Pancreas (tissue), 10 donors: ENCODE data around the gene SLC12A6. TPM values are rescaled to one million over a fixed set of nuclear protein-coding genes. Genes with fewer than 3 reads are reported as not detected.

ENCODE experiments used
- ATAC-seq, 4 donors: fragments of 200-7000 bp; cut with Tn5 transposase; one replicate each; pipeline versions ENCODE4 v1.8.0 to v1.9.1; 2020; ENCODE audit warnings: mild to moderate bottlenecking in 4 of 4, moderate library complexity in 4 of 4
- DNase-seq, 6 donors: peaks; one replicate each; pipeline ENCODE4 v3.0.0-alpha.2; 2020
- FAIRE-seq: peaks from 2 replicates; lab custom pipeline; 2012; peaks lifted over from hg19 to GRCh38; lab: Jason Lieb, UNC
- H3K27ac ChIP-seq, 4 donors: fragments of 200-600 bp; sonication (generic); 1 replicate in 3 of 4; 2 replicates in 1 of 4; pipeline versions ENCODE4 v1.5.0 to v1.8.0; 2020
- H3K27me3 ChIP-seq, 4 donors: fragments of 200-600 bp; one replicate each; pipeline ENCODE4 v1.8.0; 2021
- H3K36me3 ChIP-seq, 3 donors: fragments of 200-600 bp; sonication (generic) in 1 of 3; one replicate each; pipeline versions ENCODE4 v1.5.0 to v1.8.0; 2020 to 2021
- H3K4me1 ChIP-seq, 3 donors: fragments of 200-600 bp; one replicate each; pipeline ENCODE4 v1.8.0; 2021
- H3K4me3 ChIP-seq, 4 donors: fragments of 200-600 bp; sonication (generic) in 2 of 4; one replicate each; pipeline versions ENCODE4 v1.5.0 to v1.8.0; 2020 to 2021
- H3K9me3 ChIP-seq, 4 donors: fragments of 200-600 bp; one replicate each; pipeline ENCODE4 v1.8.0; 2021
- WGBS, 2 donors: extraction: QIAGEN DNeasy Blood & Tissue Kit; methylation state at CpG; one replicate each; pipeline ENCODE4 v1.1.7; 2013; 5-methylcytosine and 5-hydroxymethylcytosine counted together
- intact Hi-C, 3 donors: fragments of 100-400 bp; cut with DNase I; formaldehyde crosslinking; loops; one replicate each; pipeline versions ENCODE4 v1.11.1 to v1.14.2; 2022
- polyA plus RNA-seq, 2 donors: library from polyadenylated mRNA; stranded (reverse); fragments of 200-250 nt; gene quantifications; one replicate each; pipeline ENCODE4 v1.2.3, GENCODE V29; 2013
- total RNA-seq, 6 donors: library from RNA; stranded (reverse); fragmentation: NEBNext Ultra II Directional in 4 of 6; extraction: Animal tissue kit (Norgen Biotek cat#: 25700) in 4 of 6; gene quantifications; one replicate each; pipeline versions ENCODE4 v1.2.1 to v1.2.4, GENCODE V29; 2021 to 2023
- TF ChIP-seq, protein P1 (sequence below), 4 donors: fragments of 200-600 bp; sonication (generic) in 3 of 4; IDR thresholded peaks; one replicate each; pipeline versions ENCODE4 v1.5.0 to v1.8.0; 2021; ENCODE audit warnings: antibody characterized with exemption in 4 of 4
- donor health status: healthy with polysubstance abuse.
- donor health status: DM: no; HTN: no; CAD: no; lungs with moderate emphysema.
- donor health status: DM: no; HTN: no; CAD: no.
- donor health status: control.
- donor health status: control.
- donor health status: Bipolar disorder and iron deficiency.
- donor health status: DM: yes; HTN: yes; CAD: no.
- donor health status: DM: no; HTN: no; CAD: no.
- donor health status: DM: no; HTN: no; CAD: no.
- donor health status: DM: yes; HTN: yes; CAD: no.

The SLC12A6 gene
- total and polyA plus RNA-seq, 8 donors, result 2.5 to 13.1 (median 6.0) TPM

DNA sequence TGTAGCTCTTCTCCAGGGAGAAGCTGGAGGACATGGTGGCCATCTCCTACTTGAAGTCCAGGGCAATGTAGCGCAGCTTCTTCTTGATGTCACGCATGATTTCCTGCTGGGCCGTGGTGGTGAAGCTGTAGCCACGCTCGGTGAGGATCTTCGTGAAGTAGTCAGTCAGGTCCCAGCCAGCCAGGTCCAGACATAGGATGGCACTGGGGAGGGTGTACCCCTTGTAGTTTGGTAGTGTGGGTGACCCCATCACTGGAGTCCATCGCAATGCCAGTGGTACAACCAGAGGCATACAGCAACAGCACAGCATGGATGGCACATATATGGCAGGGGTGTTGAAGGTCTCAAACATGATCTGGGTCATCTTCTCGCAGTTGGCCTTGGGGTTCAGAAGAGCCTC is 36.4 kb upstream of the SLC12A6 start:
- Histone ChIP-seq H3K27ac (no peak overlapping the region), H3K36me3 (no peaks in the 10 kb centered on the region), H3K27me3 (no peaks in the 10 kb centered on the region), H3K4me1 (no peaks in the 10 kb centered on the region), H3K9me3 (no peaks in the 10 kb centered on the region), H3K4me3 (no peak overlapping the region)
- WGBS, 2 donors, result 85 to 95% methylated on average over 8 of the region's 8 CpGs
- intact Hi-C loops, result no loop called here
- TF ChIP-seq, protein P1, sequence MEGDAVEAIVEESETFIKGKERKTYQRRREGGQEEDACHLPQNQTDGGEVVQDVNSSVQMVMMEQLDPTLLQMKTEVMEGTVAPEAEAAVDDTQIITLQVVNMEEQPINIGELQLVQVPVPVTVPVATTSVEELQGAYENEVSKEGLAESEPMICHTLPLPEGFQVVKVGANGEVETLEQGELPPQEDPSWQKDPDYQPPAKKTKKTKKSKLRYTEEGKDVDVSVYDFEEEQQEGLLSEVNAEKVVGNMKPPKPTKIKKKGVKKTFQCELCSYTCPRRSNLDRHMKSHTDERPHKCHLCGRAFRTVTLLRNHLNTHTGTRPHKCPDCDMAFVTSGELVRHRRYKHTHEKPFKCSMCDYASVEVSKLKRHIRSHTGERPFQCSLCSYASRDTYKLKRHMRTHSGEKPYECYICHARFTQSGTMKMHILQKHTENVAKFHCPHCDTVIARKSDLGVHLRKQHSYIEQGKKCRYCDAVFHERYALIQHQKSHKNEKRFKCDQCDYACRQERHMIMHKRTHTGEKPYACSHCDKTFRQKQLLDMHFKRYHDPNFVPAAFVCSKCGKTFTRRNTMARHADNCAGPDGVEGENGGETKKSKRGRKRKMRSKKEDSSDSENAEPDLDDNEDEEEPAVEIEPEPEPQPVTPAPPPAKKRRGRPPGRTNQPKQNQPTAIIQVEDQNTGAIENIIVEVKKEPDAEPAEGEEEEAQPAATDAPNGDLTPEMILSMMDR (IDR thresholded peaks at IDR 0.05), result no peak
- ATAC-seq (no peak), DNase-seq (no peak), FAIRE-seq (no peak)

DNA sequence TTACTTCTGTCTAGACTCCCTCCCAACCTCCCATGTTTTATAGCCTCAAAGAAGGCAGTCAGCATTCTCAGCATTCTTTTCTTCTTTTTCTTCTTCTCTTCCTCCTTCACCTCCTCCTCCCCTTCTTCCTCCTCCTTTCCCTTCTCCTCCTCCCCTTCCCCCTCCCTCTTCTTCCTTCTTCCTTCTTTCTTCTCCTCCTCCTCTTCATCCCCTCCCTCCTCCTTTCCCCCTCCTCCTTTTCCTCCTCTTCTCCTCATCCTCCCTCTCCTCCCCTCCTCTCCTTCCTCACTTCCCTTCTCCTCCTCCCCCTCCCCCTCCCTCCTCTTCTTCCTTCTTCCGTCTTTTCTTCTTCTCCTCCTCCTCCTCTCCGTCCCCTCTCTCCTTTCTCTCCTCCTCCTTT is 33.1 kb upstream of the SLC12A6 start:
- Histone ChIP-seq H3K4me1 (peaks cover 0 to 9% (median 0%) of the 10 kb centered on the region in 3 donors), H3K36me3 (no peaks in the 10 kb centered on the region), H3K27me3 (no peaks in the 10 kb centered on the region), H3K27ac (no peak overlapping the region), H3K4me3 (no peak overlapping the region), H3K9me3 (no peaks in the 10 kb centered on the region)
- 53 to 55% methylated on average over 2 of the region's 2 CpGs for WGBS, 2 donors
- DNase-seq (no peak), FAIRE-seq (no peak), ATAC-seq (no peak)
- intact Hi-C loops, result no loop called here
- TF ChIP-seq, protein P1 (IDR thresholded peaks at IDR 0.05), result no peak

DNA sequence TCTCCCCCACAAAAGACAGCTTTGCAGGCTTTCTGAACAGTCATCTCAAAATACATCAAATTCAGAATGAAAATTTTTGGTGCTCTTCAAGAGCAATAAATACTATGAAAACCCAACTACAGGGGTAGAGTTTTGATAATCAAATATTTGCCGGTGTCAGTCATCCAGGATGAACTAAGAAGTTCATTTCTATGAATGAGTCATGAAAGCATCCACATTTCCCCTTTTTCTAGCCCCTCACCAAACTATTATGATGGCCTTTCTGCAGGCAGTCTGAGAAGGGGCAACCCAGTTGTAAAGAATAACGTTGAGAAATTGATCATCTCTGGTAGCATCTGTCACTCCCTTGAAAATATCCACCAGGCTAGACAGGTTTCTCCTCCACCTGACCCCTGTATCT is 32.5 kb upstream of the SLC12A6 start:
- ATAC-seq (no peak), DNase-seq (no peak), FAIRE-seq (no peak)
- no peaks in the 10 kb centered on the region for H3K9me3 ChIP-seq
- H3K27me3 ChIP-seq, result no peaks in the 10 kb centered on the region
- no peak overlapping the region for H3K27ac ChIP-seq
- TF ChIP-seq, protein P1 (IDR thresholded peaks at IDR 0.05), result no peak
- H3K4me1 ChIP-seq, result peaks cover 0 to 9% (median 0%) of the 10 kb centered on the region in 3 donors
- H3K4me3 ChIP-seq, result no peak overlapping the region
- 63 to 66% methylated on average over 2 of the region's 2 CpGs for WGBS, 2 donors
- intact Hi-C loops, result no loop called here
- no peaks in the 10 kb centered on the region for H3K36me3 ChIP-seq

DNA sequence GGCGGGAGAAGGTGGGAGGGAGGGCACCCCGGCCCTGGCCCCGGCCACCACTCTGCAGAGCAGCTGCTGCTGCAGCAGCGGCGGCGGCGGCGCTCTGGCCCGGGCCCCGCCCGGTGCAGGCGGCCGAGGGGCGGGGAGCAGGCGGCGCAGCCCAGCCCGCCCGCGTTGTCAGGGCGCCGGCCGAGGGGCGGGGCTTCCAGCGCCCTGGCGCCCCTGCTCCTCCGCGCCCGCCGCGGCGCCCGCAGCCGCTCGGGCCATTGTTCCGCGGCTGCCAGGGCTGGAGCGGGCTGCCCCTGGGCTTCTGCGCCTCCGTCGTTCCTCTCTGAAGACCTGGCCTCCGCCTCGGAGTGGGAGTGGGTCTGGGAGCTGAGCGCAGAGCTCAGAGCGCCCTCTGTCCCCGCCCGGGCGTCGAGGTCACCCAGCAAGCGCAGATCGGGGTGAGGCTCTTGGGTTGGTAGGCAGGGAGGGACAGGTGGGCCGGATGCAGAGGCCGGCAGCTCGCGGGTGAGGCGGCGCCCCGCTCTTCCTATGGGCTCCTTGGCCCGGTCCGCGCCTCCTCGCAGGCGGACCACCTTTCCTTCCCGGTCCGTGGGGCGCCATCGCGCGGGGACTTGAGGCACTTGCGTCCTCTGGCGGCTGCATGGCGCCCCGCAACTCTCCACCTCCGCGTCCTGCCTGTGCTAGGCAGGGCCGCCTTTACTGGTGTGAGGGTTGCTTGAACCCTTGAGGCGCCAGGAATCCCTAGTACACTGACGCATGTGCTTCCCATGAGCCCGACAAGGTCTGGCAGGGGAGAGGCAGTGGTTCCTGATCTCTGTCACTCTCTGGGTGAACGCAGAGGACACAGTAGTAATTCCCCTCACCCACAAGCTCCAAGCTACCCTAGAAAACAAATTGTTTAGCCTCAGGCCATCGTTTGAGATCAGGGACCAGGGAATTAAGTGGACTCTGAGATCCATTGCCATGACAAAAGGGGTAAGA is 29.8 kb upstream of the SLC12A6 start, which contains the start of gene LPCAT4:
TSS of gene LPCAT4 (minus strand) at position 96 of the 981 bp plus-strand sequence. CDS start 96 bp downstream, outside the sequence.
- ATAC-seq, result peak; percentile 89 to 95 (median 94)
- no peaks in the 10 kb centered on the region for H3K9me3 ChIP-seq
- TF ChIP-seq, protein P1 (IDR thresholded peaks at IDR 0.05), result peak; percentile 79 to 94 (median 86)
- intact Hi-C loops, result loop anchor here in 1 of 3 donors (10.0 kb wide), 1 partner anchor 133 kb away; no protein-coding TSS in a partner anchor
- H3K4me1 ChIP-seq, result peaks cover 0 to 9% (median 0%) of the 10 kb centered on the region in 3 donors
- H3K27me3 ChIP-seq, result no peaks in the 10 kb centered on the region
- FAIRE-seq, result no peak
- 0% methylated on average over 53 to 80 of the region's 80 CpGs for WGBS, 2 donors
- peak within 1 kb of the TSS; percentile 92 to 99 (median 94) for H3K27ac ChIP-seq
- DNase-seq, result peak; percentile 76 to 94 (median 86)
- peak within 1 kb of the TSS; percentile 59 to 91 (median 84) for H3K4me3 ChIP-seq
- H3K36me3 ChIP-seq, result no peaks in the 10 kb centered on the region
